IMR-90 (cell line): ENCODE data around the gene NEK2.

Experiments used
- CEBPB ChIP-seq: IDR thresholded peaks from 2 replicates; pipeline ENCODE4 v1.6.1; 2012; ENCODE audit warnings: low read depth, low read length, improper control_type of control experiment
- CHD1 ChIP-seq: IDR thresholded peaks from 2 replicates; pipeline ENCODE4 v1.6.1; 2012; ENCODE audit warnings: low read depth, low read length, improper control_type of control experiment
- CTCF ChIP-seq: conservative IDR thresholded peaks from 2 replicates; pipeline ENCODE4 v1.5.1; 2012; ENCODE audit warnings: mild to moderate bottlenecking, low read depth, low read length, improper control_type of control experiment
- MXI1 ChIP-seq: IDR thresholded peaks from 2 replicates; pipeline ENCODE4 v1.6.1; 2012; ENCODE audit warnings: low read depth, mild to moderate bottlenecking, low read length, moderate library complexity, borderline replicate concordance
- POLR2A ChIP-seq: IDR thresholded peaks from 2 replicates; pipeline ENCODE4 v1.6.1; 2012; ENCODE audit warnings: mild to moderate bottlenecking, low read depth, low read length
- RAD21 ChIP-seq: IDR thresholded peaks from 2 replicates; pipeline ENCODE4 v1.6.1; 2012; ENCODE audit warnings: low read length, improper control_type of control experiment
- RCOR1 ChIP-seq: IDR thresholded peaks from 2 replicates; pipeline ENCODE4 v1.6.1; 2012; ENCODE audit warnings: mild to moderate bottlenecking, low read length, improper control_type of control experiment; ENCODE audit not compliant: insufficient replicate concordance

GRCh38 chr1:211632117-211632807, 43.2 kb downstream of the NEK2 start:
- no peak for TF ChIP-seq RAD21
- TF ChIP-seq POLR2A, result no peak
- no peak for TF ChIP-seq RCOR1
- no peak for TF ChIP-seq CTCF
- no peak for TF ChIP-seq MXI1
- TF ChIP-seq CHD1, result no peak
- TF ChIP-seq CEBPB, result no peak
